Right lobe of liver (tissue), 4 donors: Measurements from ENCODE around the gene TCEAL4.

Experiments
- CTCF ChIP-seq, 4 donors: fragments of 200-600 bp in 3 of 4; fragments of 450-650 bp in 1 of 4; IDR thresholded peaks; one replicate each; pipeline versions ENCODE4 v1.5.1 to v1.8.0; 2016 to 2022; ENCODE audit warnings: antibody characterized with exemption in 4 of 4, mild to moderate bottlenecking in 2 of 4
- POLR2A ChIP-seq: fragments of 450-650 bp; IDR thresholded peaks from one replicate; pipeline ENCODE4 v1.6.1; 2017; ENCODE audit warnings: antibody characterized with exemption, mild to moderate bottlenecking
- donor health status: DM: no; HTN: no; CAD: no.
- donor health status: DM: no; HTN: no; CAD: no.
- donor health status: DM: no; HTN: yes; CAD: no.

- no peak for TF ChIP-seq CTCF (IDR thresholded peaks at IDR 0.05)
- TF ChIP-seq POLR2A, result no peak
Measured at GRCh38 chrX:103608306-103608963, 23.1 kb downstream of the TCEAL4 start.
